Smooth muscle cell (in vitro differentiated cells): Measurements from ENCODE around the gene BARHL1. TPM values are rescaled to one million over a fixed set of nuclear protein-coding genes. Genes with fewer than 3 reads are reported as not detected.

ENCODE experiments used
- DNase-seq: peaks from one replicate; lab custom pipeline; 2025; ENCODE audit not compliant: unreplicated experiment; lab: John Stamatoyannopoulos, UW
- H2AFZ ChIP-seq: fragments of 200-600 bp; sonication (generic); 2 replicates; pipeline ENCODE4 v1.6.0; 2016; ENCODE audit warnings: antibody characterized with exemption, low read depth, mild to moderate bottlenecking
- H3F3A ChIP-seq: fragments of 200-600 bp; sonication (generic); 2 replicates; pipeline ENCODE4 v1.6.0; 2017; ENCODE audit warnings: antibody characterized with exemption, low read depth
- H3K27ac ChIP-seq: fragments of 200-600 bp; sonication (generic); 2 replicates; pipeline ENCODE4 v1.5.1; 2016; ENCODE audit warnings: low read depth, mild to moderate bottlenecking
- H3K27me3 ChIP-seq: fragments of 200-600 bp; sonication (generic); 2 replicates; pipeline ENCODE4 v1.6.1; 2016; ENCODE audit warnings: low read depth, mild to moderate bottlenecking
- H3K36me3 ChIP-seq: fragments of 200-600 bp; sonication (generic); 2 replicates; pipeline ENCODE4 v1.5.1; 2016; ENCODE audit warnings: low read depth
- H3K4me1 ChIP-seq: fragments of 200-600 bp; sonication (generic); 2 replicates; pipeline ENCODE4 v1.5.1; 2016; ENCODE audit warnings: low read depth
- H3K4me2 ChIP-seq: fragments of 200-600 bp; sonication (generic); 2 replicates; pipeline ENCODE4 v1.6.0; 2016; ENCODE audit warnings: mild to moderate bottlenecking
- H3K4me3 ChIP-seq: fragments of 200-600 bp; sonication (generic); 2 replicates; pipeline ENCODE4 v1.5.1; 2016; ENCODE audit warnings: mild to moderate bottlenecking
- H3K79me2 ChIP-seq: fragments of 200-600 bp; sonication (generic); 2 replicates; pipeline ENCODE4 v1.6.0; 2016; ENCODE audit warnings: low read depth, mild to moderate bottlenecking
- H3K9ac ChIP-seq: fragments of 200-600 bp; sonication (generic); 2 replicates; pipeline ENCODE4 v1.6.0; 2016; ENCODE audit warnings: low read depth
- H3K9me3 ChIP-seq: fragments of 200-600 bp; sonication (generic); replicated peaks from 2 replicates; pipeline ENCODE4 v1.5.1; 2016; ENCODE audit warnings: low read depth
- H4K20me1 ChIP-seq: fragments of 200-600 bp; sonication (generic); 2 replicates; pipeline ENCODE4 v1.6.0; 2016; ENCODE audit warnings: low read depth
- WGBS: methylation state at CpG from one replicate; pipeline ENCODE4 v1.1.7; 2016; ENCODE audit warnings: low lambda C conversion rate; 5-methylcytosine and 5-hydroxymethylcytosine counted together
- polyA plus RNA-seq: library from polyadenylated mRNA; unstranded; fragments of >200 nt; fragmentation: Nextera tagmentation; extraction: Ambion mirVana; gene quantifications from 2 replicates; pipeline ENCODE4 v1.2.1, GENCODE V29; 2016
- total RNA-seq: library from RNA; depleted of rRNA; stranded (reverse); fragments of >200 nt; gene quantifications from 2 replicates; pipeline ENCODE4 v1.2.3, GENCODE V29; 2014
- TF ChIP-seq, protein P1 (sequence below): fragments of 200-600 bp; sonication (generic); IDR thresholded peaks from 2 replicates; pipeline ENCODE4 v1.5.1; 2017; ENCODE audit warnings: borderline replicate concordance, mild to moderate bottlenecking, antibody characterized with exemption; ENCODE audit not compliant: insufficient read depth, poor library complexity, severe bottlenecking

The BARHL1 gene
- not detected in 2 replicates for total RNA-seq
- 0.24 TPM in 1 of 2 replicates, not detected in the other for polyA plus RNA-seq

DNA sequence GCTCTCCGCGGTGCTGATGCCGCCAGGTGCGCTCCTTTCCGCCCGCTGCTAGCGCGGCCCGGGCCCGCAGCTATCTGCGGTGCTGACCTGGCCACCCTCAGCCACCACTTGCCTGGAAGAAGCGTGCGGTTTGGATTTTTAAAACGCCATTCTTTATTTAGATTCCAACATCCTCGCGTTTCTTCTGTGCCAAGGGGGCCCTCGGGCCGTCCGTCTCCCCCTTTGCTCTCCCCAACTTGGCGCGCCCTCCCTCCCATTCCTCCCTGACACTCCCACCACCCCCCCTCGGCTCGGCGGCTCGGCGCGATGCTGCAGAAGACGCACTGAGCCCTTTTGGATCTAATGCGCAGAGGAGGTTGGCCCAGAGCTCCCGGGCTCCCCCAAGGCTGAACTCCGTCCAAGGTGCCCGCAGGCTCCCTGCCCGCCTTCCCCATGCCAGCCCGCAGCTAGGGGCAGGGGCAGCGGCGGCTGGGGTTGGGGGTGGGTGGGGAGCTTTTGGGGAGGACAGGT lies at the start of gene BARHL1:
Gene BARHL1, plus strand, starts transcription at position 331 of the 510 bp plus-strand sequence. CDS start 192 bp downstream, outside the sequence.
- Histone ChIP-seq H3K27me3 (peaks cover 100% of the 10 kb centered on the region), H2AFZ (no peak within 1 kb of the TSS), H3K36me3 (no peaks in the 10 kb centered on the region), H4K20me1 (peaks cover 9% of the 10 kb centered on the region), H3K4me1 (peaks cover 19% of the 10 kb centered on the region), H3K9ac (no peak within 1 kb of the TSS), H3K4me2 (peak within 1 kb of the TSS; percentile 81), H3K27ac (no peak within 1 kb of the TSS), H3F3A (no peaks in the 10 kb centered on the region), H3K4me3 (peak within 1 kb of the TSS; percentile 45), H3K79me2 (no peaks in the 10 kb centered on the region), H3K9me3 (no peaks in the 10 kb centered on the region)
- TF ChIP-seq, protein P1, sequence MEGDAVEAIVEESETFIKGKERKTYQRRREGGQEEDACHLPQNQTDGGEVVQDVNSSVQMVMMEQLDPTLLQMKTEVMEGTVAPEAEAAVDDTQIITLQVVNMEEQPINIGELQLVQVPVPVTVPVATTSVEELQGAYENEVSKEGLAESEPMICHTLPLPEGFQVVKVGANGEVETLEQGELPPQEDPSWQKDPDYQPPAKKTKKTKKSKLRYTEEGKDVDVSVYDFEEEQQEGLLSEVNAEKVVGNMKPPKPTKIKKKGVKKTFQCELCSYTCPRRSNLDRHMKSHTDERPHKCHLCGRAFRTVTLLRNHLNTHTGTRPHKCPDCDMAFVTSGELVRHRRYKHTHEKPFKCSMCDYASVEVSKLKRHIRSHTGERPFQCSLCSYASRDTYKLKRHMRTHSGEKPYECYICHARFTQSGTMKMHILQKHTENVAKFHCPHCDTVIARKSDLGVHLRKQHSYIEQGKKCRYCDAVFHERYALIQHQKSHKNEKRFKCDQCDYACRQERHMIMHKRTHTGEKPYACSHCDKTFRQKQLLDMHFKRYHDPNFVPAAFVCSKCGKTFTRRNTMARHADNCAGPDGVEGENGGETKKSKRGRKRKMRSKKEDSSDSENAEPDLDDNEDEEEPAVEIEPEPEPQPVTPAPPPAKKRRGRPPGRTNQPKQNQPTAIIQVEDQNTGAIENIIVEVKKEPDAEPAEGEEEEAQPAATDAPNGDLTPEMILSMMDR, result no peak
- WGBS, result 6% methylated on average over 20 of the region's 36 CpGs
- DNase-seq, result no peak

DNA sequence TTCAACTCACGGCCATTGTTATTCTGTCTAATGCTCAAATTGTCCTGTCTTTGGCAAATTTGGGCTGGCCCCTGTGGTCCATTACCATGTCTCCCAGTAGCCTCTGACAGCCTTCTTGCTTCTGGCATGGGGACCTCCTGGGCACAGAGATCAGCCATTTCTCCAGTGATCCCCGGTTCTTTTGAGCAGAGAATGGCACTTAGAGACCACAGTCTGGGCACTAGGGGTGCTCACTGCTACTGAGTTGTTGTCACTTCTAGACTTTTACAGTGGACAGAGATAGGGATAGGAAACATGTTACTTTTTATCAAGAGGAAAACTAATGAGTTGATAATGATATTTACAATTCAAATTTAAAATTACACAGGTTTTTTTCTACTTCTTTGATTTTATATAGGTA lies 47.6 kb upstream of the BARHL1 start:
- no peak for DNase-seq
- Histone ChIP-seq H3F3A (no peaks in the 10 kb centered on the region), H3K27me3 (peaks cover 6% of the 10 kb centered on the region), H3K4me1 (no peaks in the 10 kb centered on the region), H3K27ac (no peak overlapping the region), H3K4me2 (no peak overlapping the region), H3K4me3 (no peak overlapping the region), H3K9ac (no peak overlapping the region), H2AFZ (no peak overlapping the region), H3K79me2 (no peaks in the 10 kb centered on the region), H3K36me3 (no peaks in the 10 kb centered on the region), H3K9me3 (no peaks in the 10 kb centered on the region), H4K20me1 (no peaks in the 10 kb centered on the region)
- TF ChIP-seq, protein P1, result no peak
- WGBS, result 95% methylated on average over 2 of the region's 2 CpGs

DNA sequence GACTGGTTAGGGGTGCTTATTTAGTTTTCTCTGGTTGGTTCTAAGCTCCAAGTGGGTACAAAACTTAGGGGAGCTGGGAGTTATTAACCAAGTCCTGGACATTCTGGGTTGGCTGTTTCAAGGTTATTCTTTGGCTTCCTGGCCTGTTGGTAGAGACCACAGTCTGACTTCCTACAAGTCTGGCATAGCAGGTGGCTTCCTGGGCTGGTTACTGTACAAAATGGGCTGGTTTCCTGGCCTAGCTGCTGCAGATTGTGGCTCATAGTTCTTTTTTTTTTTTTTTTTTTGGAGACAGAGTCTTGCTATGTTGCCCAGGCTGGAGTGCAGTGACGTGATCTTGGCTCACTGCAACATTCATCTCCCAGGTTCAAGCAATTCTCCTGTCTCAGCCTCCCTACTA lies 46.3 kb upstream of the BARHL1 start:
- no peaks in the 10 kb centered on the region for H3K36me3 ChIP-seq
- no peaks in the 10 kb centered on the region for H3K27me3 ChIP-seq
- no peaks in the 10 kb centered on the region for H3K79me2 ChIP-seq
- WGBS, result 100% methylated on average over 1 of the region's 1 CpG
- no peaks in the 10 kb centered on the region for H3K9me3 ChIP-seq
- no peaks in the 10 kb centered on the region for H3F3A ChIP-seq
- TF ChIP-seq, protein P1, result no peak
- H2AFZ ChIP-seq, result no peak overlapping the region
- H3K4me1 ChIP-seq, result no peaks in the 10 kb centered on the region
- no peak overlapping the region for H3K4me3 ChIP-seq
- no peaks in the 10 kb centered on the region for H4K20me1 ChIP-seq
- H3K9ac ChIP-seq, result no peak overlapping the region
- DNase-seq, result no peak
- no peak overlapping the region for H3K27ac ChIP-seq
- H3K4me2 ChIP-seq, result no peak overlapping the region

DNA sequence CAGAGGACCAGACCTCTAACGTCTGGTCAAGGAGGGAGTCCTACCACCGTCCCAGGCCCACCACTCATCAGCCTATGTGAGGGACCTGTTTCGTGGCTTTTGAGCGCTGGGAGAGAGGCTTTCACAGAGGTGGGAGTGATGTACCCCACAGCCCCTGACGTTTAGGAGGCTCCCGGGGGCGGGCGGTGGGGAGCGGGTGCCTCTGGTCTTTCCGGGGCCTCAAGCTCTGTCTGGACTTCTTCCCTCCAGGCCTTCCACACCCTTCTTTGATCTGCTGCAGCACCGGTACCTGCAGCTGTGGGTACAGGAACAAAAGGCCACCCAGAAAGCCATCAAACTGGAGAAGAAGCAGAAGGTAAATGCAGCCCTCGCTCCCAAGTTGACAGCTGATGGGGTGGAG lies 45.1 kb upstream of the BARHL1 start:
- 92% methylated on average over 12 of the region's 12 CpGs for WGBS
- H3F3A ChIP-seq, result no peaks in the 10 kb centered on the region
- peaks cover 5% of the 10 kb centered on the region for H3K4me1 ChIP-seq
- no peak overlapping the region for H3K4me2 ChIP-seq
- H3K36me3 ChIP-seq, result no peaks in the 10 kb centered on the region
- H3K79me2 ChIP-seq, result no peaks in the 10 kb centered on the region
- H3K9ac ChIP-seq, result no peak overlapping the region
- H3K27me3 ChIP-seq, result no peaks in the 10 kb centered on the region
- H3K4me3 ChIP-seq, result no peak overlapping the region
- H4K20me1 ChIP-seq, result no peaks in the 10 kb centered on the region
- TF ChIP-seq, protein P1, result no peak
- no peak overlapping the region for H3K27ac ChIP-seq
- H3K9me3 ChIP-seq, result no peaks in the 10 kb centered on the region
- H2AFZ ChIP-seq, result no peak overlapping the region
- no peak for DNase-seq
